SU-DHL-6 (cell line): ENCODE data around the gene ZFP36.

Experiments used
- H2AFZ ChIP-seq: fragments of 200-600 bp; sonication (generic); 2 replicates; pipeline ENCODE4 v1.6.1; 2014; ENCODE audit warnings: low read depth, mild to moderate bottlenecking, moderate library complexity, mixed read lengths, antibody characterized with exemption, low read length; ENCODE audit not compliant: severe bottlenecking
- H3F3A ChIP-seq: fragments of 200-600 bp; shearing (Covaris generic); 2 replicates; pipeline ENCODE4 v1.6.0; 2016; ENCODE audit warnings: antibody characterized with exemption, mild to moderate bottlenecking; ENCODE audit not compliant: insufficient read depth
- H3K27ac ChIP-seq: fragments of 200-600 bp; sonication (generic); 2 replicates; pipeline ENCODE4 v1.5.1; 2016; ENCODE audit warnings: low read depth, mild to moderate bottlenecking, low read length, moderate library complexity, mixed read lengths
- H3K27me3 ChIP-seq: fragments of 200-600 bp; sonication (generic), shearing (Covaris generic); 2 replicates; pipeline ENCODE4 v1.6.0; 2014; ENCODE audit warnings: mild to moderate bottlenecking, low read length
- H3K36me3 ChIP-seq: fragments of 200-600 bp; sonication (generic); 2 replicates; pipeline ENCODE4 v1.6.1; 2014; ENCODE audit warnings: mild to moderate bottlenecking, low read length, mixed read lengths
- H3K4me2 ChIP-seq: fragments of 300-600, 200-600 bp; shearing (Covaris generic), sonication (generic); 2 replicates; pipeline ENCODE4 v1.6.0; 2014; ENCODE audit warnings: low read length, low read depth, mild to moderate bottlenecking; ENCODE audit not compliant: poor library complexity, severe bottlenecking
- H3K4me3 ChIP-seq: fragments of 200-600 bp; sonication (generic); 2 replicates; pipeline ENCODE4 v1.5.1; 2014; ENCODE audit warnings: antibody characterized with exemption, low read length, mild to moderate bottlenecking, mixed read lengths; ENCODE audit not compliant: insufficient read depth, poor library complexity, severe bottlenecking
- H3K79me2 ChIP-seq: fragments of 200-600 bp; sonication (generic); 2 replicates; pipeline ENCODE4 v1.6.1; 2014; ENCODE audit warnings: mild to moderate bottlenecking, low read length, moderate library complexity; ENCODE audit not compliant: insufficient read depth
- H3K9ac ChIP-seq: fragments of 200-600 bp; sonication (generic); 2 replicates; pipeline ENCODE4 v1.7.0; 2014; ENCODE audit warnings: mild to moderate bottlenecking, low read length
- H3K9me2 ChIP-seq: fragments of 200-600 bp; sonication (generic); replicated peaks from 2 replicates; pipeline ENCODE4 v1.6.1; 2014; ENCODE audit warnings: low read length; ENCODE audit not compliant: insufficient read depth
- H3K9me3 ChIP-seq: fragments of 200-600 bp; sonication (generic); 2 replicates; pipeline ENCODE4 v1.6.1; 2014; ENCODE audit warnings: low read length, mixed read lengths; ENCODE audit not compliant: insufficient read depth
- H4K20me1 ChIP-seq: fragments of 200-600 bp; sonication (generic); 2 replicates; pipeline ENCODE4 v1.6.1; 2014; ENCODE audit warnings: low read depth, mild to moderate bottlenecking, antibody characterized with exemption, low read length, moderate library complexity, mixed read lengths
- CTCF ChIP-seq: fragments of 200-600 bp; sonication (generic); IDR thresholded peaks from one replicate; pipeline ENCODE4 v1.5.1; 2017; ENCODE audit warnings: antibody characterized with exemption, mild to moderate bottlenecking, low read length, moderate library complexity; ENCODE audit not compliant: insufficient read depth, poor library complexity, severe bottlenecking
- EZH2phosphoT487 ChIP-seq: fragments of 200-600 bp; sonication (generic), shearing (Covaris generic); conservative IDR thresholded peaks from 2 replicates; pipeline ENCODE4 v1.6.1; 2018; ENCODE audit warnings: mild to moderate bottlenecking, antibody characterized with exemption, low read length, moderate library complexity, mixed read lengths

ZFP36 gene

DNA sequence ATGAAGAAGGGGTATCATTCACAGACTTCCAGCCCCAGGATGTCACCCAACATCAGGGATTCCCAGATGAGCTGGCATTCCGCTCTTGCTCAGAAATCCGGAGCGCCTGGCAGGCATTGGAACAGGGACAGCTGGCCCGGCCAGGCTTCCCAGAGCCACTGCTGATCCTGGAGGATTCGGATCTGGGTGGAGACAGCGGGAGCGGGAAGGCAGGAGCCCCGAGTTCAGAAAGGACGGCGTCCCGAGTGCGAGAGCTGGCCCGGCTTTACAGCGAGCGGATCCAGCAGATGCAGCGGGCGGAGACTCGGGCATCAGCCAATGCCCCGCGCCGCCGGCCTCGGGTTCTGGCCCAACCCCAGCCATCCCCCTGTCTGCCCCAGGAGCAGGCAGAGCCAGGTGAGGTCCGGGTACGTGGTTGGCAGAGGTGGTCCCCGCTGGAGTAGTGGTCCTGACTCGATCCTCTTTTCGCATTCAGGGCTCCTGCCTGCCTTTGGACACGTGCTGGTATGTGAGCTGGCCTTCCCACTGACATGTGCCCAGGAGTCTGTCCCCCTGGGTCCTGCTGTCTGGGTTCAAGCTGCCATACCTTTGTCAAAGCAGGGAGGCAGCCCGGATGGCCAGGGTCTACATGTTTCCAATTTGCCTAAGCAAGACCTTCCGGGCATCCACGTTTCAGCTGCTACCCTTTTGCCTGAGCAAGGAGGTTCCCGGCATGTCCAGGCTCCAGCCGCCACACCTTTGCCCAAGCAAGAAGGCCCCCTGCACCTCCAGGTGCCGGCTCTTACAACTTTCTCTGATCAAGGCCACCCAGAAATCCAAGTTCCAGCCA is 16.8 kb downstream of the ZFP36 start:
- Histone ChIP-seq H2AFZ (no peak overlapping the region), H3K9ac (no peak overlapping the region), H3K79me2 (no peaks in the 10 kb centered on the region), H3K9me2 (no peaks in the 10 kb centered on the region), H3F3A (0 out of 2 replicates have a peak, but pooled peaks cover 11% of the 10 kb centered on the region), H4K20me1 (no peaks in the 10 kb centered on the region), H3K27me3 (no peaks in the 10 kb centered on the region), H3K27ac (no peak overlapping the region), H3K4me3 (no peak overlapping the region), H3K9me3 (no peaks in the 10 kb centered on the region), H3K36me3 (no peaks in the 10 kb centered on the region), H3K4me2 (no peak overlapping the region)
- TF ChIP-seq EZH2phosphoT487 (no peak), CTCF (no peak)

GRCh38 chr19:39424934-39425333 is 18.3 kb downstream of the ZFP36 start:
- TF ChIP-seq CTCF (no peak), EZH2phosphoT487 (no peak)
- H4K20me1 ChIP-seq, result no peaks in the 10 kb centered on the region
- H3K36me3 ChIP-seq, result no peaks in the 10 kb centered on the region
- H3K9ac ChIP-seq, result no peak overlapping the region
- H3K27me3 ChIP-seq, result no peaks in the 10 kb centered on the region
- no peaks in the 10 kb centered on the region for H3K9me3 ChIP-seq
- H3K4me3 ChIP-seq, result no peak overlapping the region
- no peak overlapping the region for H2AFZ ChIP-seq
- H3K79me2 ChIP-seq, result no peaks in the 10 kb centered on the region
- no peak overlapping the region for H3K4me2 ChIP-seq
- 0 out of 2 replicates have a peak, but pooled peaks cover 14% of the 10 kb centered on the region for H3F3A ChIP-seq
- H3K9me2 ChIP-seq, result no peaks in the 10 kb centered on the region
- no peak overlapping the region for H3K27ac ChIP-seq

DNA sequence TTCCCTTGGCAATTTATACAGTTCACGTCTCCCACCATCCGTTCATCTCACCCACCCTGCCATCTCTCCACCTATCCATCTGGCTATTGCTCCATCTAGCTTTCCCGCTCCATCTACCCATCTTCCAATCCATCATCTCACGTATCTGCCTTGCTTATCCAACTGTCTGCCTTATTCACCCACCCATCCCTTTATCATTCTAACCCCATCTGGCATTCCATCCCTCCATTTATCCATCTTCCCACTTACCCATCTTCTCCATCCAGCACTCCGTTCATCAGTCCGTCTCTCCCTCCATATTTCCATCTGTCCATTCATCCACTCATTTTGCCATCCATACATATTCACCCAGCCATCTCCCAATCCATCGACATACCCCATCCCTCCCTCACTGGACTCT is 19.1 kb downstream of the ZFP36 start:
- no peaks in the 10 kb centered on the region for H3K27me3 ChIP-seq
- no peaks in the 10 kb centered on the region for H3K9me3 ChIP-seq
- no peak overlapping the region for H3K27ac ChIP-seq
- no peaks in the 10 kb centered on the region for H3K79me2 ChIP-seq
- H3K9me2 ChIP-seq, result no peaks in the 10 kb centered on the region
- no peak overlapping the region for H2AFZ ChIP-seq
- peaks cover 19% of the 10 kb centered on the region for H3F3A ChIP-seq
- no peaks in the 10 kb centered on the region for H3K36me3 ChIP-seq
- no peak overlapping the region for H3K4me3 ChIP-seq
- no peak overlapping the region for H3K9ac ChIP-seq
- no peak overlapping the region for H3K4me2 ChIP-seq
- H4K20me1 ChIP-seq, result no peaks in the 10 kb centered on the region
- TF ChIP-seq CTCF (no peak), EZH2phosphoT487 (no peak)
